NCI-H1694 treated with DMSO at 0.1 percent for 48 hours (cell line): Measurements from ENCODE around the gene SPATA6.
"Not testable (repeated sequence)": the region's sequence is repeated elsewhere in the genome, so short reads cannot be mapped to it uniquely, and the experiment has no call there.

Experiments used
- DNase-seq: peaks from one replicate; lab custom pipeline; 2025; lab: John Stamatoyannopoulos, UW

SPATA6 gene

GRCh38 chr1:48356901-48357300 is 115.1 kb downstream of the SPATA6 start:
- DNase-seq = no peak

GRCh38 chr1:48344373-48344772 is 127.6 kb downstream of the SPATA6 start:
- no peak for DNase-seq

- no peak for DNase-seq
These were observed 130.8 kb downstream of the SPATA6 start for GRCh38 chr1:48341221-48341620.

- DNase-seq = no peak
These were observed 133.7 kb downstream of the SPATA6 start for GRCh38 chr1:48338257-48338656.

- no peak for DNase-seq
These were observed 138.7 kb downstream of the SPATA6 start for GRCh38 chr1:48333316-48333715.

GRCh38 chr1:48332115-48332514 is 139.9 kb downstream of the SPATA6 start:
- DNase-seq = no peak

GRCh38 chr1:48329905-48330304 is 142.1 kb downstream of the SPATA6 start:
- DNase-seq = no peak

GRCh38 chr1:48329486-48329885 is 142.5 kb downstream of the SPATA6 start:
- no peak for DNase-seq

GRCh38 chr1:48311829-48312228 is 160.2 kb downstream of the SPATA6 start:
- DNase-seq = not testable (repeated sequence)

GRCh38 chr1:48309564-48310082 is 162.4 kb downstream of the SPATA6 start:
- DNase-seq = no peak

GRCh38 chr1:48302652-48303051 is 169.4 kb downstream of the SPATA6 start:
- no peak for DNase-seq

- no peak for DNase-seq
These were observed 177.3 kb downstream of the SPATA6 start for GRCh38 chr1:48294656-48295055.

- not testable (repeated sequence) for DNase-seq
These were observed 177.9 kb downstream of the SPATA6 start for GRCh38 chr1:48294094-48294493.

GRCh38 chr1:48292706-48293105 is 179.3 kb downstream of the SPATA6 start:
- no peak for DNase-seq

- no peak for DNase-seq
These were observed 180.6 kb downstream of the SPATA6 start for GRCh38 chr1:48291421-48291820.

GRCh38 chr1:48285525-48285924 is 186.5 kb downstream of the SPATA6 start:
- DNase-seq = no peak

GRCh38 chr1:48284696-48285420 is 187.1 kb downstream of the SPATA6 start:
- DNase-seq = not testable (repeated sequence)

- not testable (repeated sequence) for DNase-seq
These were observed 189.7 kb downstream of the SPATA6 start for GRCh38 chr1:48282329-48282728.

- not testable (repeated sequence) for DNase-seq
These were observed 194.6 kb downstream of the SPATA6 start for GRCh38 chr1:48277437-48277836.

GRCh38 chr1:48266576-48266975 is 205.4 kb downstream of the SPATA6 start:
- DNase-seq = no peak

- DNase-seq = no peak
These were observed 209.0 kb downstream of the SPATA6 start for GRCh38 chr1:48263041-48263440.

GRCh38 chr1:48261881-48262400 is 210.1 kb downstream of the SPATA6 start:
- DNase-seq = no peak

GRCh38 chr1:48258106-48258505 is 213.9 kb downstream of the SPATA6 start:
- DNase-seq = no peak

- DNase-seq = no peak
These were observed 217.8 kb downstream of the SPATA6 start for GRCh38 chr1:48254254-48254653.
